T follicular helper cell (primary cell): Measurements from ENCODE around the gene RAD51D.
A peak's percentile ranks its signal among the peaks of the same experiment; 100 is the strongest.
"Not testable (repeated sequence)": the region's sequence is repeated elsewhere in the genome, so short reads cannot be mapped to it uniquely, and the experiment has no call there.

Experiments used
- DNase-seq: peaks from one replicate; pipeline ENCODE4 v3.0.0-alpha.2; 2020; ENCODE audit warnings: low read depth

The RAD51D gene

GRCh38 chr17:35141681-35142466 lies 22.2 kb upstream of the RAD51D start, which contains the start of gene NLE1:
TSS of gene NLE1 (minus strand) at chr17:35142303. CDS start at chr17:35142275, 28 bp downstream.
- DNase-seq, result peak; percentile 80

GRCh38 chr17:35138218-35138617 lies 18.6 kb upstream of the RAD51D start:
- no peak for DNase-seq

- DNase-seq, result no peak
These were observed 15.7 kb upstream of the RAD51D start for GRCh38 chr17:35135322-35135721.

DNA sequence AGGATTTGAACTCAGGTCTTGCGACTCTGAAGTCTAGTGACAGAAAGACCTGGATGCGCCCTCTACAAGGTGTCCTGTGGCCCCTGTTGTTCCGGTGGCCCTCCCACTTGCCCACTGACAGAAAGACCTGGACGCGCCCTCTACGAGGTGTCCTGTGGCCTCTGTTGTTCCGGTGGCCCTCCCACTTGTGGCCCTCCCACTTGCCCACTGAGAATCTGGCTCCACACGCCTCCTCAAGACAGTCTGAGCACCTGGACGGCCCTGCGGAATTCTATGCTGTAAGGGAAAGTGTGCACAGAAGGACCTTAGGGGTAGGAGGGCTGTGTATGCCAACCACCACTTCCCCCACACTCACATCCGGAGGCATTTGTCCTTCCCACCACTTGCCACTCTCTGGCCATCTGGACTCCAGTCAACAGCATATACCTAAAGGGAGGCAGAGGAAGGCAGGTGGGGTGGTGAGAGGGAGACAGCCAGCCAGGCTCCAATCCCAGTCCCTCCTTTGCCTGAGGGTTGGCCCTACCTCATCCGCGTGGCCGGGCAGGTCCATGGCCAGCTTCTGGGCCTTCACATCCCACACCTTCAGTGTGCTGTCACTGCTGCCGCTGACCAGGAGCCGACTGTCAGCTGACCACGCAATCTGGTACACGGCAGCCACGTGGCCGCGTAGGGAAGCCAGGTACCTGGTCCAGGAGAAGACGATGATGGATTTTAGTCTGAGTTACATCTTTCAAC lies 13.3 kb upstream of the RAD51D start:
- DNase-seq, result no peak

GRCh38 chr17:35132099-35132498 lies 12.4 kb upstream of the RAD51D start:
- no peak for DNase-seq

DNA sequence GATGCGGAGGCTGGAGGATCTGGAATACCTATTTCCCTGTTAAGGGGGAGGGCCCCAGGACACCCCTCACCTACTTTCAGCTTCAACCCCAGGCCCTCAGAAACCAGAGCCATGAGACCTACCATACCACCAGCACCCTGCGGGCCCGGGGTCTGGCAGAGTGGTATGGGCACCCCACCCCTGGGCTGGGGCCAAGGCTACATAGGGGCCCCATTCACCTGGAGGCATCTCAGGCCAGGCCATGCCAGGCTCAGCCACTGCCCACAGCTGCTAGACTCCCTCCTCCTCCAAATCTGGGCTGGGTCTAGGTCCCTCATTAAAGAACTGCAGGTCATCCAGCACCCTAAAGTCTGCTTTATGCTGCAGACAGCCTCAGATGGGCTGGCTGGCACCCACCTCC lies 10.7 kb upstream of the RAD51D start:
- no peak for DNase-seq

GRCh38 chr17:35129973-35130351 lies 10.3 kb upstream of the RAD51D start:
- no peak for DNase-seq

DNA sequence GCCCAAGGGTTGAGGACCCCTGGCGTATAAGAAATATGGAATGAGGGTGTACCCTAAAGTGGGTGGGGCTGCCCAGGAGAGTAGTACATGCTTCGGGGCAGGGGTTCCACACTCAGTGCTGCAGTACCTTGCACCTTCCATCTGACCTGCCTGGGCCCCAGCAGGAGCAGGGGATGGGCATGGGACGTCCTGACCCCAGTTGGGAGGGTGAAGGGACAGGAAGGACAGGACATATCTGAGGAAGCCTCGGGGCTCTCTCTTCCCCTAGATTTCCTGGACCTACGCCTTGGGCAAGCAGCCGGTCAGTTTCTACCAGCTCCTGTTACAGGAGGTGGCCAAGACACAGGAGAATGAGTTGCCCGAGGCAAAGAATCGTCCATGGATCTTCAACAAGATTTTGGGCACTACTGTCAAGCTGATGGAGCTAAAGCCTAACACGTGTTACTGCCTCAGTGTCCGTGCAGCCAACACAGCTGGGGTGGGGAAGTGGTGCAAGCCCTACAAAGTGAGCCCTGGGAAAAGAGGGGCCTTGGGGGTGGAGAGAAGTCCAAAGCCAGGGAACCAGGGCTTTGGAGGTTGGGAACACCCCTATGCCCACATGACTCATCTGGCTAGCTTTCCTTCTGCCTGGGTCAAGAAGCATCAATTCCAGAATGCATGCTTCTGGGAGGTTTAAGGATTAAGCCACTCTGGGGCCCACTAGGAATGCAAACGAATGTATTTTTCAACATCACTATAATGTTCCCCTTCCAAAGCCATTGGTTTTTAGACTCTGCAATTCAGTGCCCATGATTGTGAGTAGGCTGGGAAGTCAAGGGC lies 9.7 kb upstream of the RAD51D start:
- DNase-seq, result no peak

GRCh38 chr17:35127751-35128514 lies 8.3 kb upstream of the RAD51D start:
- no peak for DNase-seq

DNA sequence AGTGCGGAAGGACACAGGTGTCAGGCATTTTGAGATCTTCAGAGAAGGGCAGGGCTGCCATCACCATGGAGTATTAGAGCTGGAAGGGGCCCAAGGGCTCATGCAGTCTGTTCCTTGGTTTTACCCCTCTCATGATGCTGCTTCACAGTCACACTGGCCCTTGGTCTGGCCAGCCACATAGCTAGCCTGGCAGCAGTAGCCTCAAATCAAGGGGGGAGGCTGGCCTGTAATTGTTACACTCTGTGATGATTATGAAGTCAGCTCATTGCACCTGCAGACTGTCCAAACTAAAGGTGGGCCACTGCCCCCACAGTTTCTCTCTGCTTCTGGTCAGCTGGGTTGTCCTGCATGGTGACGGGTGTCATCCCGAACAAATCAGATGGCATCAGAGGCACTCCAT lies 1.7 kb upstream of the RAD51D start, which contains the start of gene FNDC8:
TSS of gene FNDC8 (plus strand) at position 301 of the 400 bp plus-strand sequence. CDS start at position 380, 79 bp downstream.
- DNase-seq, result no peak

GRCh38 chr17:35117984-35118383 lies 1.7 kb downstream of the RAD51D start:
- DNase-seq, result no peak

- DNase-seq, result no peak
These were observed 2.8 kb downstream of the RAD51D start for GRCh38 chr17:35116845-35117244.

DNA sequence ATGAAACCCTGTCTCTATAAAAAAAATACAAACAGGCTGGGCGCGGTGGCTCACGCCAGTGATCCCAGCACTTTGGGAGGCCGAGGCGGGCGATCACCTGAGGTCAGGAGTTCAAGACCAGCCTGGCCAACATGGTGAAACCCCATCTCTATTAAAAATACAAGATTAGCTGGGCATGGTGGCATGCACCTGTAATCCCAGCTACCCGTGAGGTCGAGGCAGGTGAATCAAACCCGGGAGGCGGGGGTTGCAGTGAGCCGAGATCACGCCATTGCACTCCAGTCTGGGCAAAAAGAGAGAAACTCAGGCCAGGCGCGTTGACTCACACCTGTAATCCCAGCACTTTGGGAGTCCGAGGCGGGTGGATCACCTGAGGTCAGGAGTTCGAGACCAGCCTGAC lies 8.9 kb downstream of the RAD51D start:
- not testable (repeated sequence) for DNase-seq

- no peak for DNase-seq
These were observed 14.7 kb downstream of the RAD51D start for GRCh38 chr17:35104844-35105450.

GRCh38 chr17:35103271-35103670 lies 16.4 kb downstream of the RAD51D start:
- DNase-seq, result no peak

- no peak for DNase-seq
These were observed 17.9 kb downstream of the RAD51D start for GRCh38 chr17:35101725-35102124.

DNA sequence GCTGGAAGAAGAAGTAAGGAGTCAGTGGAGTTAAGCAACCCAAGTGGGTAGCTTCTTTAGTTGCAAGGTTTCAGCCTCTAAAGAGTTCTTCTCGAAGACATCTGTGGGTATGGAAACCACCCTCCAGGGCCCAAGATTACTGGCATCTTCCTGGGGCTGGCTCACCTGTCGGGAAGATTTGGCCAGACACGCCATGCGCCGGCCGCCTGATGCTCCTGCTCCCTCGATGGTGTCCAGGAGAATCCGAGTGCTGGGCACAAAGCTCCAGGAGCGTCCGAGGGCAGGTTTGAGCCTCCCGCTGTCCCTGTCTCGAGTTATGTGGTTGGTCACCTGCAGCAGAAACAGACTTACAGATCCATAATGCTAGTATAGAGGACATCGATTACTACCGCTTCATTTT lies 18.6 kb downstream of the RAD51D start:
- DNase-seq, result no peak

DNA sequence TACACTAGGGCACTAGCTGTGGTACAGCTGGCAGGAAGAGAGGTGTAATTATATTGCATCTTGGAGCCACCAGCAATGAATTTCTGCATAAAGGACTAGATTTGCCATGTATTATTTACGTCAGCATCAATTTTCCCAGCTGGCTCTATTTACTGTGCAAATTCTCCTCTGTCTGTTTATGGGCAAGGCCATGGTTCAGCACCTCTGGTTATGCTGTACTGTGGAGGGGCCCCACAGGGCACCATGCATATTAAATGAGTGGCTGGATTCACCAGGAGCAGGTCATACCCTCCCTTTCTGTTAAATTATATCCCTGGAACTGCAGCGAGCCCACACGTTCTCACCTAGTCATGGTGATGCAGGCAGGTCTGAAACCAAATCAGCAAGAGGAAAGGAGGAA lies 19.8 kb downstream of the RAD51D start:
- no peak for DNase-seq

DNA sequence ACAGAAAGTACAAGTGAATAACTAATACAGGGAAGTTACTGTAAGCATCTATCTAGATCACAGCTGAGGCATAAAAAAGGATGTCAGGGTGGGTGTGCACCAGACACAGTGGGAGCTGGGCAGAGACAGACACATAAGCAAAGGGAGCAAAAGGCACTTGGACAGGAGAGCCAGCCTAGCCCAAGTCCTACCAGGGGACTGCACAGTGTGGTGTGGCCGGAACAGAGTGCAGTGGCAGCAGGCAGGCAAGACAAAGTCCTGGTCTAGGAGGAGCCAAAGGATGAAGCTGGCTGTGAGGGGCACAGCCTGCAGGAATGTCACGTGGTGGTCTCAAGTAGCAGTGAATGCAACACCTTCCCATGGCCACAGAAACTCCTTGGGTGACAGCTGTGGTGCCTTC lies 21.9 kb downstream of the RAD51D start:
- DNase-seq, result no peak

DNA sequence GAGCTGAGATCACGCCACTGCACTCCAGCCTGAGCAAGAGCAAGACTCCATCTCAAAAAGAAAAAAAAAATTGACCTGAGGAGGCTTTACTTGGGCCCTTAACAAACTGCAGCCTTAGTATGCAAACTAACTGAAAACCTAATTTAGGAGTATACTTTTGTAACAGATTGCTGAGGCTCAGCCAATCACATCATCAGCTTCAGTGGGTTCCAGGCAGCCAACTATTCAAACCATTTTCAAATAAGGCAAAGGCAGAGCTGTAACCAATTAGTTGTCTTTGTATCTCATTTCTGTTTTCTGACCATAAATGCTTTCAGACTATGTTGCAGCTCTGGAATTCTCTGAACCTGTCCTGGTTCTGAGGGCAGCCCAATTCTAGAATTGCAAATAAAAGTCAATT lies 23.9 kb downstream of the RAD51D start:
- no peak for DNase-seq

DNA sequence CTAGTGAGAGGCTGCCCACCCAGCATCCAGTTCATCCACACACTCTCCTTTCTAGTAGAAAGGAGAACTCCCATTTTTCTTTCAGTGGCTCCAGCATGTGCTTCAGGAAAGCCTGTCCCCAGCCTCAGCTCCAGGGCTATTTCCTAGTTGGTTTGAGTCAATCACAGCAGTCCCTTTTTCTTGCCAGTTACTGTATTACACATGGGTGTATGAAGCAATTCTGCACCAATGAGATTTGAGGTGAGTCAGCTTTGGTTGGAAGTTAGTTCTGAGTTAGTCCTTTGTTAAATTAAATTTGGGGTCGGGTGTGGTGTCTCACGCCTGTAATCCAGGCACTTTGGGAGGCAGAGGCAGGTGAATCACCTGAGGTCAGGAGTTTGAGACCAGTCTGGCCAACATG lies 24.8 kb downstream of the RAD51D start:
- DNase-seq, result no peak
